H9 (cell line): ENCODE measurements around the gene YIPF2. TPM values are rescaled to one million over a fixed set of nuclear protein-coding genes. Genes with fewer than 3 reads are reported as not detected.
A peak's percentile ranks its signal among the peaks of the same experiment; 100 is the strongest.

ENCODE experiments used
- DNase-seq: peaks from one replicate; pipeline ENCODE4 v3.0.0-alpha.2; 2017
- H2AFZ ChIP-seq: one replicate; pipeline ENCODE4 v1.6.1; 2013; ENCODE audit warnings: mild to moderate bottlenecking, low read length, control low read depth, moderate library complexity
- H2AK5ac ChIP-seq: 2 replicates; pipeline ENCODE4 v1.6.1; 2013; ENCODE audit warnings: low read length, control low read depth, mixed read lengths; ENCODE audit not compliant: insufficient read length
- H2BK120ac ChIP-seq: one replicate; pipeline ENCODE4 v1.6.1; 2013; ENCODE audit warnings: low read depth, mild to moderate bottlenecking, low read length, control low read depth, inconsistent platforms; ENCODE audit not compliant: poor library complexity, severe bottlenecking
- H2BK12ac ChIP-seq: 2 replicates; pipeline ENCODE4 v1.6.1; 2013; ENCODE audit warnings: low read length, control low read depth, mixed read lengths, low read depth; ENCODE audit not compliant: insufficient read length
- H2BK15ac ChIP-seq: 2 replicates; pipeline ENCODE4 v1.6.1; 2013; ENCODE audit warnings: low read depth, low read length, control low read depth
- H2BK20ac ChIP-seq: one replicate; pipeline ENCODE4 v1.6.1; 2013; ENCODE audit warnings: low read depth, mild to moderate bottlenecking, low read length, control low read depth, inconsistent platforms; ENCODE audit not compliant: poor library complexity, severe bottlenecking
- H2BK5ac ChIP-seq: 2 replicates; pipeline ENCODE4 v1.6.1; 2013; ENCODE audit warnings: low read length, control low read depth, mixed read lengths; ENCODE audit not compliant: insufficient read length
- H3K14ac ChIP-seq: 2 replicates; pipeline ENCODE4 v1.6.1; 2013; ENCODE audit warnings: low read length, control low read depth; ENCODE audit not compliant: insufficient read depth
- H3K18ac ChIP-seq: 2 replicates; pipeline ENCODE4 v1.6.1; 2013; ENCODE audit warnings: low read depth, mild to moderate bottlenecking, mixed read lengths, low read length, control low read depth; ENCODE audit not compliant: insufficient read length
- H3K23ac ChIP-seq: 2 replicates; pipeline ENCODE4 v1.6.1; 2013; ENCODE audit warnings: low read length, control low read depth, mixed read lengths, low read depth; ENCODE audit not compliant: insufficient read length
- H3K23me2 ChIP-seq: 2 replicates; pipeline ENCODE4 v1.6.1; 2013; ENCODE audit warnings: low read depth, mild to moderate bottlenecking, mixed read lengths, low read length, control low read depth; ENCODE audit not compliant: insufficient read length, poor library complexity, severe bottlenecking
- H3K27ac ChIP-seq: 2 replicates; pipeline ENCODE4 v1.5.1; 2013; ENCODE audit warnings: low read length, control low read depth, mixed read lengths, low read depth; ENCODE audit not compliant: insufficient read length
- H3K27me3 ChIP-seq: 2 replicates; pipeline ENCODE4 v1.6.1; 2013; ENCODE audit warnings: low read length, control low read depth, inconsistent platforms; ENCODE audit not compliant: insufficient read depth
- H3K4ac ChIP-seq: 2 replicates; pipeline ENCODE4 v1.6.1; 2013; ENCODE audit warnings: low read depth, mild to moderate bottlenecking, control low read depth, inconsistent platforms, low read length, moderate library complexity
- H3K4me1 ChIP-seq: 2 replicates; pipeline ENCODE4 v1.6.1; 2013; ENCODE audit warnings: low read length, control low read depth, inconsistent platforms; ENCODE audit not compliant: insufficient read depth
- H3K4me2 ChIP-seq: 2 replicates; pipeline ENCODE4 v1.6.1; 2013; ENCODE audit warnings: low read length, control low read depth, mixed read lengths; ENCODE audit not compliant: insufficient read length, insufficient read depth
- H3K56ac ChIP-seq: 2 replicates; pipeline ENCODE4 v1.6.1; 2013; ENCODE audit warnings: low read depth, mild to moderate bottlenecking, mixed read lengths, low read length, control low read depth; ENCODE audit not compliant: insufficient read length
- H3K79me1 ChIP-seq: 2 replicates; pipeline ENCODE4 v1.6.1; 2013; ENCODE audit warnings: low read depth, mild to moderate bottlenecking, moderate library complexity, low read length, control low read depth, inconsistent platforms; ENCODE audit not compliant: insufficient read depth, poor library complexity, severe bottlenecking
- H3K79me2 ChIP-seq: 2 replicates; pipeline ENCODE4 v1.6.1; 2013; ENCODE audit warnings: low read length, control low read depth, inconsistent platforms; ENCODE audit not compliant: insufficient read depth
- H3K9ac ChIP-seq: 2 replicates; pipeline ENCODE4 v1.6.1; 2013; ENCODE audit warnings: low read length, control low read depth, mixed read lengths; ENCODE audit not compliant: insufficient read length; ENCODE audit errors: extremely low read depth
- H3K9me3 ChIP-seq: one replicate; pipeline ENCODE4 v1.6.1; 2013; ENCODE audit warnings: low read depth, low read length, inconsistent platforms; ENCODE audit not compliant: control insufficient read depth
- H3T11ph ChIP-seq: one replicate; pipeline ENCODE4 v1.6.1; 2013; ENCODE audit warnings: mild to moderate bottlenecking, low read length, control low read depth, inconsistent platforms
- H4K20me1 ChIP-seq: one replicate; pipeline ENCODE4 v1.6.1; 2013; ENCODE audit not compliant: control insufficient read depth, insufficient read length, insufficient read depth
- H4K5ac ChIP-seq: 2 replicates; pipeline ENCODE4 v1.6.1; 2013; ENCODE audit warnings: low read depth, mild to moderate bottlenecking, mixed read lengths, low read length, control low read depth; ENCODE audit not compliant: insufficient read length
- H4K8ac ChIP-seq: replicated peaks from 2 replicates; pipeline ENCODE4 v1.6.1; 2013; ENCODE audit warnings: low read length, control low read depth, mixed read lengths, low read depth; ENCODE audit not compliant: insufficient read length
- H4K91ac ChIP-seq: 2 replicates; pipeline ENCODE4 v1.6.1; 2013; ENCODE audit warnings: low read depth, mild to moderate bottlenecking, moderate library complexity, mixed read lengths, low read length, control low read depth; ENCODE audit not compliant: insufficient read length
- H3K27ac Mint-ChIP-seq, 3 experiments: 2 replicates in 2 of 3; 3 replicates in 1 of 3; pipeline ENCODE4 v1.8.0; 2020 to 2021; ENCODE audit warnings: mixed read lengths in 3 of 3, mild to moderate bottlenecking in 1 of 3, moderate library complexity in 1 of 3
- H3K27me3 Mint-ChIP-seq: 2 replicates; pipeline ENCODE4 v1.8.0; 2021; ENCODE audit warnings: low read depth, mild to moderate bottlenecking, moderate library complexity, mixed read lengths
- H3K36me3 Mint-ChIP-seq, 3 experiments: 2 replicates in 2 of 3; 3 replicates in 1 of 3; pipeline ENCODE4 v1.8.0; 2020 to 2021; ENCODE audit warnings: low read depth in 3 of 3, mixed read lengths in 3 of 3; ENCODE audit not compliant: insufficient read depth in 1 of 3
- H3K4me1 Mint-ChIP-seq, 2 experiments: 2 replicates each; pipeline ENCODE4 v1.8.0; 2020; ENCODE audit warnings: mixed read lengths in 2 of 2
- H3K4me3 Mint-ChIP-seq, 2 experiments: 2 replicates in 1 of 2; 3 replicates in 1 of 2; pipeline ENCODE4 v1.8.0; 2020 to 2021; ENCODE audit warnings: mild to moderate bottlenecking in 2 of 2, mixed read lengths in 2 of 2, moderate library complexity in 1 of 2
- H3K9me3 Mint-ChIP-seq, 2 experiments: 2 replicates in 1 of 2; 3 replicates in 1 of 2; pipeline ENCODE4 v1.8.0; 2020; ENCODE audit warnings: mild to moderate bottlenecking in 2 of 2, mixed read lengths in 2 of 2, moderate library complexity in 1 of 2
- CTCF ChIP-seq: fragments of 200-600 bp; sonication (generic); conservative IDR thresholded peaks from 3 replicates; pipeline ENCODE4 v1.8.0; 2021; ENCODE audit warnings: antibody characterized with exemption, mild to moderate bottlenecking
- WGBS: extraction: QIAGEN DNeasy Blood & Tissue Kit; methylation state at CpG from one replicate; pipeline ENCODE4 v1.1.7; 2013; ENCODE audit warnings: missing lambda C conversion rate, low lambda C conversion rate, mixed read lengths; ENCODE audit not compliant: insufficient read length; ENCODE audit errors: extremely low coverage; 5-methylcytosine and 5-hydroxymethylcytosine counted together
- total RNA-seq: library from RNA; stranded (reverse); gene quantifications from 2 replicates; pipeline ENCODE4 v1.2.1, GENCODE V29; 2021

The YIPF2 gene
- total RNA-seq, 1 experiment from 2014 or later: 58.2 TPM

DNA sequence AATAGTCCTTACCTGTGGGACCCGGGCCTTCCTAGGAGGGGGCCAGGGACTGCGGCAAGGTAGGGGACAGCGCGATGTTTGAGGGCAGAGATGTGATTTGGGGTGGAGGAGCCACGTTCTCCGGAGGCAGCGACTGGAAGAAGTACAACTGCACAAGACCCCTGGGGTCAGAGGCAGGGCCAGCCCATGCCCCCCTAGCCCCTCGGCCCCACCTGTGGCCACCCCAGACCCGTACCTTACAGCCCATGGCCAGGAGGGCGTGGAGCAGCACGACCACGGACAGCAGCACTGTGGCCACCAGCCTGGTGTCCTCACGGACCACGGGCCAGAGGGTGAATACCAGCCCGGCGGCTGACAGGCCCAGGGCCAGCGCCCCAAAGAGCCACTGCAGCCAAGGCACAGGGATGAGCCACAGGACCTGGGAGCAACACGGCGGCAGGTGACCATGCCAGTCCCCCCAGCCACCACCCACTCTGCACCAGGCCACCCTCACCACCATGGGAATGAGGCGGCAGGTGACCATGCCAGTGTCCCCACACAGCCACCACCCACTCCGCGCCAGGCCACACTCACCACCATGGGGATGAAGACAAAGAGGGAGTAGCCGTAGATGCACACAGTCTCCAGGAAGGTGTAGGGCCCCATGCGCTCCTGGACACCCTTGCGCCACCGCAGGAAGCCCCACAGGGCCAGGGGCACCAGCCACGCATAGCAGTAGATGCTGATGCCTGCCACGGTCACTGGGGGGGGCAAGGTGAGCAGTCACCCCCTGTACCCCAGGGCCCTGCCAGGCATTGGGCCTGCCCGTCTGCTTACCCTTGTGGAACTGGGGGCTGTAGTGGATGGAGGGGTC is 5.0 kb downstream of the YIPF2 start:
- Histone ChIP-seq H3K56ac (no peak overlapping the region), H3K23me2 (peaks cover 5% of the 10 kb centered on the region), H3K18ac (no peak overlapping the region), H2BK120ac (no peak overlapping the region), H3K9me3 (no peaks in the 10 kb centered on the region), H3K27me3 (no peaks in the 10 kb centered on the region), H3K4ac (no peak overlapping the region), H4K5ac (no peak overlapping the region), H3T11ph (no peak overlapping the region), H4K8ac (no peak overlapping the region), H3K14ac (no peak overlapping the region), H3K27ac (no peak overlapping the region), H2BK20ac (no peak overlapping the region), H4K20me1 (no peaks in the 10 kb centered on the region), H3K9ac (no peak overlapping the region), H3K4me1 (no peaks in the 10 kb centered on the region), H4K91ac (no peak overlapping the region), H2BK5ac (no peak overlapping the region), H2BK12ac (no peak overlapping the region), H3K23ac (no peak overlapping the region), H3K4me2 (no peak overlapping the region), H2BK15ac (no peak overlapping the region), H3K79me2 (no peaks in the 10 kb centered on the region; the same call in 1 of the 2 replicates), H3K79me1 (no peaks in the 10 kb centered on the region), H2AK5ac (no peak overlapping the region), H2AFZ (no peak overlapping the region)
- TF ChIP-seq CTCF: no peak
- Mint-ChIP-seq H3K4me1 (peaks cover 6 to 8% of the 10 kb centered on the region in 2 experiments), H3K4me3 (no peak overlapping the region), H3K27me3 (peaks cover 2% of the 10 kb centered on the region; the same call in 1 of the 2 replicates), H3K9me3 (no peaks in the 10 kb centered on the region), H3K27ac (peak overlapping the region in 1 of 3 experiments; percentile 76; a peak in 1 of 7 replicates), H3K36me3 (peaks cover 13 to 57% (median 53%) of the 10 kb centered on the region in 3 experiments; a peak in 6 of 7 replicates)
- DNase-seq: no peak
- WGBS: no CpG with 5 or more reads among the region's 29 CpGs
